ENCODE results near the gene M1AP. TPM values are rescaled to one million over a fixed set of nuclear protein-coding genes. Genes with fewer than 3 reads are reported as not detected.

Gene M1AP
- not detected in 2 replicates for total RNA-seq (2022)
- not detected for Bru-seq, nascent RNA
- BruChase-seq, experiment 1, labeled RNA remaining after a 2-hour chase: not detected
- percentile 2 among the genes with signal in this experiment for BruChase-seq, experiment 2, labeled RNA remaining after a 6-hour chase
- long read RNA-seq: 0 reads

- Histone ChIP-seq H3K4me1 (no peaks in the 10 kb centered on the region), H3K9me3 (no peaks in the 10 kb centered on the region; the same call in 1 of the 2 replicates), H3K27me3 (replicated peaks; ENCODE audit: control insufficient read depth, insufficient read depth, low read length) (no peaks in the 10 kb centered on the region), H3K4me3 (ENCODE audit: low read depth, low read length) (no peak within 1 kb of the TSS), H3K36me3 (ENCODE audit: control insufficient read depth, insufficient read depth, low read length) (no peaks in the 10 kb centered on the region)
- Mint-ChIP-seq H3K27me3 (ENCODE audit: insufficient read depth, unreplicated experiment) (peaks cover 6% of the 10 kb centered on the region), H3K9me3 (ENCODE audit: unreplicated experiment) (peaks cover 9% of the 10 kb centered on the region), H3K27ac (ENCODE audit: unreplicated experiment) (no peak within 1 kb of the TSS), H3K4me1 (ENCODE audit: low read depth, unreplicated experiment) (no peaks in the 10 kb centered on the region), H3K4me3 (ENCODE audit: unreplicated experiment) (no peak within 1 kb of the TSS), H3K36me3 (ENCODE audit: insufficient read depth, unreplicated experiment) (no peaks in the 10 kb centered on the region)
- intact Hi-C loops (cut with micrococcal nuclease; ENCODE audit: unreplicated experiment): no loop called here
- POLR2A ChIA-PET: no interaction called here
- DNase-seq: no peak
- CTCF ChIA-PET: no interaction called here
- TF ChIP-seq, protein P1, sequence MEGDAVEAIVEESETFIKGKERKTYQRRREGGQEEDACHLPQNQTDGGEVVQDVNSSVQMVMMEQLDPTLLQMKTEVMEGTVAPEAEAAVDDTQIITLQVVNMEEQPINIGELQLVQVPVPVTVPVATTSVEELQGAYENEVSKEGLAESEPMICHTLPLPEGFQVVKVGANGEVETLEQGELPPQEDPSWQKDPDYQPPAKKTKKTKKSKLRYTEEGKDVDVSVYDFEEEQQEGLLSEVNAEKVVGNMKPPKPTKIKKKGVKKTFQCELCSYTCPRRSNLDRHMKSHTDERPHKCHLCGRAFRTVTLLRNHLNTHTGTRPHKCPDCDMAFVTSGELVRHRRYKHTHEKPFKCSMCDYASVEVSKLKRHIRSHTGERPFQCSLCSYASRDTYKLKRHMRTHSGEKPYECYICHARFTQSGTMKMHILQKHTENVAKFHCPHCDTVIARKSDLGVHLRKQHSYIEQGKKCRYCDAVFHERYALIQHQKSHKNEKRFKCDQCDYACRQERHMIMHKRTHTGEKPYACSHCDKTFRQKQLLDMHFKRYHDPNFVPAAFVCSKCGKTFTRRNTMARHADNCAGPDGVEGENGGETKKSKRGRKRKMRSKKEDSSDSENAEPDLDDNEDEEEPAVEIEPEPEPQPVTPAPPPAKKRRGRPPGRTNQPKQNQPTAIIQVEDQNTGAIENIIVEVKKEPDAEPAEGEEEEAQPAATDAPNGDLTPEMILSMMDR (IDR thresholded peaks at IDR 0.05; ENCODE audit: insufficient read depth in 1 of 2, low read depth in 1 of 2, low read length in 1 of 2, severe bottlenecking in 1 of 2, unreplicated experiment in 1 of 2): no peak
- no TSS peak for BruUV-seq (replicated peaks)
Measured at GRCh38 chr2:74648009-74648443, at the start of gene M1AP. TSS of gene M1AP (minus strand) at chr2:74648330. CDS start at chr2:74640275, 8,055 bp downstream.

DNA sequence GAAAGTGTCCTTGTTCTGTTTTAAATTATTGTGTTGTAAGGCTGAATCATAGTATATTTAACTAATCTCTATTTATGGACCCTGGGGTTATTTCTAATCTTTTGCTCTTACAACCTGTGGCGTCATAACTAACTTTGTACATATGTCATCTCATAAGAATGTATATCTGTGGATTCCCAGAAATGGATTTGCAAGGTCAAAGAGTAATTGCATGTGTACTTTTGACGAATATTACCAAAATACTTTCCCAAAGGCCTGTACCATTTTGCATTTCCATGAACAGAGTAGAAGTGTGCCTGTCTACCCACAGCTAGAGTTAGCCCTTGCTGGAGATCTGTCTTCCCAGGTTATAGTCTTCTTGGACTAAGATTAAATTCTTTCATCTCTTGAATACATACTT is 48.7 kb upstream of the M1AP start:
- CTCF ChIA-PET: no interaction called here
- intact Hi-C loops (cut with micrococcal nuclease; ENCODE audit: unreplicated experiment): loop anchor here (10.0 kb wide), 1 partner anchor 288 kb away; no protein-coding TSS in a partner anchor

DNA sequence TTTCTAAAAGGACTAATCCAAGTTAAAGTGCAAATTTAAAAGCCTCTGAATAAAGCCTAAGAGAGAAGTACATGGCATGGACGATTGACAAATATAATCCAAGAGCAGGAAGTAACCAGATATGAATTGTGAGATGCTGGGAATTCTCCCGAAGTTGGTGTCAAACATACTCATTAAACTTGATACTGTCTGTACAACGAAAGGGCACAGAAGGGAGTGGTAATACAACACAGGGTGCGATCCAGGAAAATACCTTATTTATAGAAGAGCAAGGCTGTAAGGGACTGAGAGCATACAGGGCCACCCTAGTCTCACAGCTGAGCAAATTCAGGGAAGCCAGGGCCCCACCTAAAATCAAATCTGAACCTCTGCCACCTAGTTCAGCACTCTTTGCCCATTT is 47.5 kb upstream of the M1AP start:
- Histone ChIP-seq H3K9me3 (no peaks in the 10 kb centered on the region; the same call in 1 of the 2 replicates), H3K27me3 (replicated peaks; ENCODE audit: control insufficient read depth, insufficient read depth, low read length) (no peaks in the 10 kb centered on the region; the same call in 1 of the 2 replicates), H3K36me3 (ENCODE audit: control insufficient read depth, insufficient read depth, low read length) (no peaks in the 10 kb centered on the region; the same call in 1 of the 2 replicates), H3K4me3 (ENCODE audit: low read depth, low read length) (no peak overlapping the region), H3K4me1 (peaks cover 13% of the 10 kb centered on the region)
- BruUV-seq (replicated peaks): no TSS peak
- Mint-ChIP-seq H3K4me1 (ENCODE audit: low read depth, unreplicated experiment) (no peaks in the 10 kb centered on the region), H3K36me3 (ENCODE audit: insufficient read depth, unreplicated experiment) (no peaks in the 10 kb centered on the region), H3K27ac (ENCODE audit: unreplicated experiment) (no peak overlapping the region), H3K27me3 (ENCODE audit: insufficient read depth, unreplicated experiment) (peaks cover 4% of the 10 kb centered on the region), H3K4me3 (ENCODE audit: unreplicated experiment) (no peak overlapping the region), H3K9me3 (ENCODE audit: unreplicated experiment) (peaks cover 10% of the 10 kb centered on the region)
- CTCF ChIA-PET: no interaction called here
- intact Hi-C loops (cut with micrococcal nuclease; ENCODE audit: unreplicated experiment): loop anchor here (10.0 kb wide), 1 partner anchor 289 kb away; no protein-coding TSS in a partner anchor
- POLR2A ChIA-PET: no interaction called here
- no peak for DNase-seq
- TF ChIP-seq, protein P1 (IDR thresholded peaks at IDR 0.05; ENCODE audit: insufficient read depth in 1 of 2, low read depth in 1 of 2, low read length in 1 of 2, severe bottlenecking in 1 of 2, unreplicated experiment in 1 of 2): no peak

More for the DNA sequence above, 48.7 kb upstream of the M1AP start:
- Histone ChIP-seq H3K36me3 (ENCODE audit: control insufficient read depth, insufficient read depth, low read length) (no peaks in the 10 kb centered on the region; the same call in 1 of the 2 replicates), H3K27me3 (replicated peaks; ENCODE audit: control insufficient read depth, insufficient read depth, low read length) (no peaks in the 10 kb centered on the region; the same call in 1 of the 2 replicates), H3K4me3 (ENCODE audit: low read depth, low read length) (no peak overlapping the region), H3K4me1 (peaks cover 13% of the 10 kb centered on the region), H3K9me3 (no peaks in the 10 kb centered on the region; the same call in 1 of the 2 replicates)
- peaks cover under 1% of the 10 kb centered on the region for H3K4me1 Mint-ChIP-seq (ENCODE audit: low read depth, unreplicated experiment)
- TF ChIP-seq, protein P1 (IDR thresholded peaks at IDR 0.05; ENCODE audit: insufficient read depth in 1 of 2, low read depth in 1 of 2, low read length in 1 of 2, severe bottlenecking in 1 of 2, unreplicated experiment in 1 of 2): no peak
- H3K27ac Mint-ChIP-seq (ENCODE audit: unreplicated experiment): no peak overlapping the region
- H3K36me3 Mint-ChIP-seq (ENCODE audit: insufficient read depth, unreplicated experiment): no peaks in the 10 kb centered on the region
- DNase-seq: peak in 1 of 2 experiments; percentile 10
- H3K9me3 Mint-ChIP-seq (ENCODE audit: unreplicated experiment): peaks cover 10% of the 10 kb centered on the region
- BruUV-seq (replicated peaks): no TSS peak
- POLR2A ChIA-PET: no interaction called here
- H3K27me3 Mint-ChIP-seq (ENCODE audit: insufficient read depth, unreplicated experiment): peaks cover 4% of the 10 kb centered on the region
- H3K4me3 Mint-ChIP-seq (ENCODE audit: unreplicated experiment): no peak overlapping the region
